ENCODE results near the gene ROBO2.

ROBO2 gene

DNA sequence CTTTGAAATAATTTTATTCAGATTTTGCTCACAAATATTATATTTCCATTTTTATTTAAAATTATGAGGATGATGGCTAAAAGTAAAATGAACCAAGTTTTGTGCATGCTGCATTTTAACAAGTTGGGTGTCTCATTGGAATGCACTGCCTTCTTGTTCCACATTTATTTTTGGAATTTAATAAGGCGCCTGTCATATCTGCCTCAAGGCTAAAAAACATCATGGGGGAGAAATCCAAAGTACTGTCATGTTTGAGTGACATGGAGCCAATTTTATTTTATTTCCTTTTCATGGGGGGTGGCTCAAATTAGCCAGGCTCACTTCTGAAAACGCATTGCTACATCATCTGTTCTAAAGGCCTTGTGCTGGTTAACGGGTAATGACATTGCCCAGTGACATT, 205.1 kb downstream of the ROBO2 start:
- H3K27ac ChIP-seq, result no peak overlapping the region
- no peak for DNase-seq (ENCODE audit: low read depth, low spot score)

DNA sequence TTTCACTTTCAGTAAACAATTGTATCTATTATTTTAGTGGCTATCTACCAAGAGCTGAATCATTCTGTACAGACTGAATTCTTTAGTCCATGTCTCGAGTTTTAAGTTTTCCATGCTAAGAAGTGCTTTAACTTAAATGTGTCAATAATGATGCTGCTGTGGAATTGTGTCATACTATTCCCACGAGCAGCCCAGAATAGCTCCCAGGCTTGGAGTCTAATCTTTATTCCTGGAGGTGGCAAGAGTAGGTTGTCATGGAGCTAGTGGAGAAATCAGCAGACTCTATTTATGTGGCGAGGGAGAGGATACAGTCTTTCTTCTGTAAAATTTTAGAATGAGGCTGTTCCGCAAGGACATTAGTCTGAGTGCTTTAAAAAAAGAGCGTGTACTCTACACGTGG, 207.2 kb downstream of the ROBO2 start:
- no peak overlapping the region for H3K27ac ChIP-seq
- DNase-seq (ENCODE audit: low read depth, low spot score), result no peak

DNA sequence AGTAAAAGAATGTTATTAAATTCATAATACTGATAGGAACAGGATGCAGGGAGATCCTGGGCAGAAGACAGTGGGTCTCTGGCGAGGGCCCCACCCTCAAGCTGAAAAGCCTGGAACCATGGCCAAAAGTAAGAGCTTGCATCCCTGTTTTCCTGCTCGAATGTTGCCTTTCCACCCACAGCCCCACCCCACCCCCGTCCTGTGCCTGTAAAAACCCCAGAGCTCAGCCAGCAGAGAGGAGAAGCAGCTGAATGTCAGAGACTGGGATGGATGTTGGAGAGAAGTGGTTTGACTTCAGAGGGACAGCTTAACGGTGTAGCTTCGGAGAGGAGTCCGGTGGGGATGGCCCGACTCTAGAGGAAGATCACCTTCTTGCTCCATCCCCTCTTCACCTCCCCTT, 207.9 kb downstream of the ROBO2 start:
- H3K27ac ChIP-seq, result no peak overlapping the region

DNA sequence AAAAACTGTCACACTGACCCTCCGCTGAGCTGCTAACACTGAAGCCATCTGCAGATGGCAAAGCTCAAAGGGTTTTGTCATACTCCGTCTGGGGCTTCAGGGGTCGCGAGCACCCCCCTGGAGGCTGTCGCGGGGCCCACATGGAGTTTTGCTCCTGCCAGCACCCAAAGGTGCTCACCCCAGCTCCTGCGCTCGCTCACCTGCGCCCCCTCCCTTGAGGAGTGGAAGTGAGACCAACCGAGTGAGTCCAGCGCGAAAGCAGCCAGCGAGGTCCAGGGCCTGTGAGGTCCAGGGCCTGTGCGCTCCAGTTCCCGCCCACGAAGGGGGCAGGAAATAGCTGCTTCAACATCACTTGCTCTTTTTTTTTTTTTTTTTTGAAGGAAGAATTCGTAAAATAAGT, 208.5 kb downstream of the ROBO2 start:
- DNase-seq (ENCODE audit: low read depth, low spot score), result no peak
- H3K27ac ChIP-seq, result no peak overlapping the region

More for the DNA sequence above, 207.9 kb downstream of the ROBO2 start:
- DNase-seq (ENCODE audit: low read depth, low spot score), result no peak

DNA sequence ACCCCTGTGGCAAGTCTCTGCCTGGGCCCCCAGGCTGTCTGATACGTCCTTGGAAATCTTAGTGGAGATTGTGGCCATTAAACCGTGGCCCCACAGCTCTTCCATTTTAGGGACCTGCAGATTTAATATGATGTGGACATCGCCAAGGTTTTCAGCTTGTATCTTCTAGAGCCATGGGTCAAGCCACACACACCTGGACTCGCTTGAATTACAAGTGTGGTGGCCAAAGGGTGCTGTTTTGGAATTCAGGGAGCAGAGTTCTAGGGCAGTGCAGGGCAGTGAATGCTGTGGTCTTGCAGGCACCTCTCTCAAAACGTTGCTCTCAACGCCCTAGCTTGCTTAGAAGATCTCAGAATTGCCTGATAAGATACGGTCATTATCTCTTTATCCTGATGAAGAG, 211.2 kb downstream of the ROBO2 start:
- H3K27ac ChIP-seq, result no peak overlapping the region
- DNase-seq (ENCODE audit: low read depth, low spot score), result no peak

DNA sequence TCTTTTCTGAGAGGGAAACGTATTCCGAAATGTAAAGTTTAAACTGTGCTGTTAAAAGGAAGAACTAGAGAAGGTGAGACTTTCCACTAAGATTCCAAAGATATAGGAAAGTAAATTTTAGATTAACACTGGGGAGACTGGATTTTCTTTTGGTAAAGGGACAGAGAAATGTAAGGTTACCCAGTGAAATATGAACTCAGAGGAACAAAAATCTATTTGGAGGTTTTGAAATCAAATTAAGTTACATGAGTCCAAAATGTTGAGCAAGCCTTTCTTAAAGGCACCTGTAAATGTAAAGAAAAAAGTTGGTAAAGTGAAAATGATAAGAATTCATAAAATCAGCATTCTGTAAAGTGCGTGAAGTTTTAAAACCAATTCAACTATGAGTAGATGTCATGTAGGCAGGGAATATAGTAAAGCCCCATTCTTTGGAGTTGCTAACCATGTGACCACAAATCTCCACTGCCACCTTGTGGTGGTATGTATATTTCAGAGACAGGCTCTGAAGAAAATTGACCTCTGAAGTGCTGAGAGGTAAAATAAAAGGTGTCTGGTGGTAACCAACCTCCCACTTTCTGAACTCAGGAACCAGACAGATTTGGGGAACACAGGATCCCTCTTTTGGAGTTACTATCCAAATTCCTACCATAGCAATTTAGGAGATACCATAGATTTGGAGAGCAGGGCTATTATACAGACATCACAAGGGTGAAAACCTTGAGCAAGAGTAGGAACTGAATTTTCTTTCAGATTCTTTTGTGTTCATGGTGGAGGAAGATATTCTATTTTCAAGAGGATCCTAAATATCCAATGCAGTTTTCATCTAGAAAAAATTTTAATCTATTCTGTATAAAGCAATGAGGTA, 215.3 kb downstream of the ROBO2 start:
- no peak for DNase-seq (ENCODE audit: low read depth, low spot score)
- no peak overlapping the region for H3K27ac ChIP-seq

DNA sequence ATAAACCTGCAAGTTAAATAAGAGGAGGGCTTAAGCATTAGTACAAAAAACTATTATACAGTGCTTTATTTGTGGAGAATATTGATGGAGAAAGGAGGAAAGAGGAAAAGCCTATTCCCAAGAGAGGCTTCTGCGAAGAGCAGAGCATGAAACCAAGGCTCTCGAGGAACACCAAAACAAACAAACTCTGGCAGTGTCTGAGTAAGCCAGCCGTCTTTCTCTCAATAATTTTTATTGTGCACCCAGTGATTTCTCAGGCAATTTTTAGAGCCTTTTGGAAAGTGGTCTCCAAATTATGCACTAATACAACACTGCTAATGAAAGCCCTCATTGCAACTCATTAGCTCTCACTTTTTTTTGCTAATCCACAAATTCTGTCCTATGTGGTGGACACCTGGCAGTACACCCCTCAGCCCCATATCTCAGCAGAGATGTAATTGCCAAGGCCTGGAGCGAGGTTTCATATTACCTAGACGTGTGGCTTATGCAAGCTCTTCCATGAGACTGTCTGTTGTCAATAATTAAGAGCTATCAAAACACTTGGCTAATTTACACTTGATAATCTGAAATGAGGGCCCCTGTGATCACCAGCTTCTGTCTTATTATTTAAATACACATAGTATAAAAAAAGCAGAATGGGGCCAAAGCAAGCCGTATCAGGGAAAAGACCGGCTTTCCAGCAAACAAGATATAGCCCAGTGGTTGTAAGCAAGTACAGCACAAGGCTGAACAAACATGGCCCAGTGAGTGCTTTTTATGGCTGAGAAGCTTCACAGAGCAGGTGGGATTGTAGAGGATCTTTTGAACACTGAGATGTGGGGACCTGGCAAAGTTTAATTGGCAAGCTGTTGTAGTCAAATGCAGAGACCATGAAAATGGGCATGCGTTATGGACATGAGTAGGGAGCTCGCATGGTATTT, 216.9 kb downstream of the ROBO2 start:
- DNase-seq (ENCODE audit: low read depth, low spot score), result no peak

DNA sequence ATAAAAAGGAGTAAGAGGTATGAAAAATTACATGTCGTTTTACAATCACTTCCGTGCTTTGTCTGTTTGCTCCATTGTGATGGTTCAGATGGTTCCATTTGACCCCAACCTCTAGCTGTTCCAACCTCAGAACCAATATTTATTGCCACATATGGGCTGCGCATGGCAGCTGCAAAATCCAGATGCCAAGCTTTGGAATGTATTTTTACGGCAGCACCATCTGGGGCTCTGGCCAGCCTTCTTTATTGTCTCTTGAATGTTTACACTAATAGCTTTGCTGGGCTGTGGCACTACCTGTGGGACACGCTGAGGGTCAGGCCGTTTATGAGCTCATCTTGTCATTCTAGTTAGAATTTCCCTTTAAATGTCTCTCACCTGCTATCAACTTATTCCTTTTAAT, 219.8 kb downstream of the ROBO2 start:
- no peak overlapping the region for H3K27ac ChIP-seq
- no peak for DNase-seq (ENCODE audit: low read depth, low spot score)

More for the DNA sequence above, 216.9 kb downstream of the ROBO2 start:
- H3K27ac ChIP-seq, result no peak overlapping the region

DNA sequence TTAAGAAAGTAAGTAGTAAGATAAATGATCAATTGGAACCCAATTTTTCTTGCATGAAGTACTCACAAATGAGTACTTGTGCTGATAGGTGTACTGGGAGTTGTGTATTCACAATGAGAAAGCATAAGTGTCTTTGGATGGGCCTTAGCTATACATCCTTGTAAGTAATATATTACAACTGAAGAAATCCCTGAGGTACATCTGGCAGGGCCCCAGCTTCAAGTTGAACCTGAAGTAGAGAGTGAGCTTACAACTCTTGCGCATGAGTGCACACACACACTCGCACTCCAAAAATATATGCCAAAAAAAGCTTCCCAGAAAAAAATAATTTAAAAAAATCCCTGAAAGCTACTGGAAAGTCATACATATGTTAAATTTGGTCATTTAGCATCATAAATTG, 222.5 kb downstream of the ROBO2 start:
- no peak for DNase-seq (ENCODE audit: low read depth, low spot score)
- H3K27ac ChIP-seq, result no peak overlapping the region

DNA sequence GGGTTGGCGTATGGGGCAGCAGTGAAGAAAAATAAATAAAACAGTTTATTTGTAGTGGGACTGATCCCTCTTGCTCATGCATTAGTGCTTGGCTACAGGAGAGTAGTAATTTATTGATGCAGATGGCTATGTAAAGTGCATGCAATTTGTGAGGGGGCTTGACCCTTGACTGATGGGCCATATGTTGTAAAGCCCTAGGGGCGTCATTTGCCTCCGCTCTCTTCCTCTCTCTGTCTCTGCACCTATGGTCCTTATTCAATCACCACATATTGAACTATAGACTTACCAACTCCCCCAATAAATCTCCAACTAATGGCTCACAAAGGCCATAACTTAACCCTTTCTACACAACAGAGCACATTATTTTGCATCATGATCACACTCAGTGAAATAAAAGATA, 227.7 kb downstream of the ROBO2 start:
- no peak for DNase-seq (ENCODE audit: low read depth, low spot score)
- no peak overlapping the region for H3K27ac ChIP-seq

DNA sequence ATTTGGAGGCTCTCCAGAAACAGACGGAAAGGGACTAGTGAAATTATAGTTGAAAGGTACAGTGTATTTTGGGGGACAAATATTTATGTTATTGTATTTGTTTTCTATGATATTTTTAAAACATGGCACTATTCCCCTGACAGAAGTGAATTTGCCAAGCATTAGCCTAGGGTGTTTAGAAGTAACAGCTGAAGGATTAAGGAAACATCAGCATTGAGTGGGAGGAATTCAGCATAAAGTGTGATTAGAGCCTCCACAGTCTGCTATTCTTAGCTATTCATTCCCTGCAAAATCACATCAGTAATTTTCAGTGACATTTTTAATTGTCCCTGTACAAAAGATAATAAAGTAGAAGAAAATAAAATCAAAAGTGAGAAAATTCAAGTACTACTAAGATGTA, 231.4 kb downstream of the ROBO2 start:
- no peak for DNase-seq (ENCODE audit: low read depth, low spot score)
- no peak overlapping the region for H3K27ac ChIP-seq

DNA sequence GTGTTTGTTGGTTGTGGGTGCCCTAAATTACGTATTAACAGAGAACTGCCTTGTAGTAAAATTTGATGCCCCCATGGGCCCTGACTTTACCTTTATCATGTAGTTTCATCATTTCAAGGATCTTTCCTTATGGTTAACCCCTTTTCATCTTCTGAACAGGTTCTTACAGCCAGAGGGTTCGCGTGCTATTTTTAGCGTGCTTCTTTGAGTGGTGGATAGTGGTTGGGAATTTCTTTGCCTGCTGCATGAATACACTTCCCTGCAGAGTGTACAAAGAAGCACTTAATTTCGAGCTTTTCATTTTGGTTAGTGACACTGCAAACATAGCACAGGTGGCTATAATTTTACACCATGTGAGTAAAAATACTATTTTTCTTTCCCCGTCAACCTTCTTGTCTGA, 231.8 kb downstream of the ROBO2 start:
- DNase-seq (ENCODE audit: low read depth, low spot score), result no peak

DNA sequence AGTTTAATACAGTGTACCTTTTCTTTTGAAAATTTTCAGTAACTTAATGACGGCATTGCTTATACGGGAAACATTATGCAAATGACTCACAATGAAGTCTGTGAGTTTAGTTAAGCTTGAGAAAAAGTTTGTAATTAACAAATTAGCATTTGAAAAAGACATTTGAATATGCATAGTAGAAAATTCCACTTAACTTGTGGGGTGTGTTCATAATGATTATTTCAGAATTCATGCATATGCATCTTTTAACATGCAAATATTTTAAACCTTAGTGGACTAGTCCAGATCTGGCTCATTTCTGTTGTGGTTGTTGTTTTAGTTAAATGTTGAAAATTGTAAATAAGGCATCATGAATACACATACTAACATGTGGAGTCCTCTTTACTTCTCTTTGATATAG, 239.4 kb downstream of the ROBO2 start:
- H3K27ac ChIP-seq, result no peak overlapping the region

More for the DNA sequence above, 231.8 kb downstream of the ROBO2 start:
- H3K27ac ChIP-seq, result no peak overlapping the region

DNA sequence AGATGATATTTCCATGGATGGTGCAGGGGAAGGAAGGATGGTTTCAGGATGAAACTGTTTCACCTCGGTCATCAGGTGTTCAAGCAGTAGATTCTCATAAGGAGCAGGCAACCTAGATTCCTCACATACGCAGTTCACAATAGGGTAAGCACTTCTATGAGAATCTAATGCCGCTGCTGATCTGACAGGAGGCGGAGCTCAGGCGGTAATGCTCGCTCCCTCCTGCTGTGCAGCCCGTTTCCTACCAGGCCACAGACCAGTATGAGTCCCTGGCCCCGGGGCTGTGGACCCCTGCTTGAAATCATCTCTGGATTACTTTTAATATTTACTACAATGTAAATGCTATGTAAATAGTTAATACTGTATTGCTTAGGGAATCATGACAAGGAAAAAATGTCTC, 241.8 kb downstream of the ROBO2 start:
- no peak for DNase-seq (ENCODE audit: low read depth, low spot score)

More for the DNA sequence above, 239.4 kb downstream of the ROBO2 start:
- DNase-seq (ENCODE audit: low read depth, low spot score), result no peak

DNA sequence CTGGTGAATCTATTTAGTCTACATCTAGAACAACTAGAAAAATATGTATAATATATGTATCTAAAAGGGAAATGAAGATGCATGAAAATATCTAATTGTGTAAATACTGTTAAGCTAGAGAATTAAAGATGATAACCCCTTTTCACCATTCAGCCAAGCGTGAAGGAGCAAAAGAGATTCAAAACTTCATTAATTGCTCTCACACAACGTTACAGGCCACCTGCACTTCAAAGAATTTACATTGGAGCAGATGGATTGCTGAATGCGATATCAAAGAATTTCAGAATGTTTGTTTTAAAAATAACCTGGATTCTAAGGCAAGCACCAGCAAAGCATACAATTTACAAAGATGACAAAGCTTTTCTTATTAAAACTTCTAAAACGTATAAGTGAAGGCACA, 243.2 kb downstream of the ROBO2 start:
- H3K27ac ChIP-seq, result no peak overlapping the region
- DNase-seq (ENCODE audit: low read depth, low spot score), result no peak

More for the DNA sequence above, 241.8 kb downstream of the ROBO2 start:
- H3K27ac ChIP-seq, result no peak overlapping the region

DNA sequence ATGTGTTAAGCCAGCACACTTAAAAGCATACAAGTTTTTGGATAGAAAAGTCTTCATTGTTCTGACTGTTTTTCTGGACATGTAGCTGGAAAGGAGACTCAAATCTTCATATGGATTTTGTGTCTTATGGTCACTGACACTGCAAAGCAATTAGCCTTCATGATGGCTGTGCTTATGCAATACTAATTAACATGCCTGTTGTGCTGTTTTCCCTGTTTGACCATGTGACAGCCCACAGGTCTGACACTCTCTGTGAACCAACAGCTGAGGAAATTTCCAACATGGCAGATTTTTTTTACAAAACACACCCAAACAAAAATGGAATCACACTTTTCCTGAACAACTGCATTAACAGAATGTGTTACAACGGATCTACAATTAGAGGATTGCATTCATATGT, 248.4 kb downstream of the ROBO2 start:
- no peak overlapping the region for H3K27ac ChIP-seq
- no peak for DNase-seq (ENCODE audit: low read depth, low spot score)

DNA sequence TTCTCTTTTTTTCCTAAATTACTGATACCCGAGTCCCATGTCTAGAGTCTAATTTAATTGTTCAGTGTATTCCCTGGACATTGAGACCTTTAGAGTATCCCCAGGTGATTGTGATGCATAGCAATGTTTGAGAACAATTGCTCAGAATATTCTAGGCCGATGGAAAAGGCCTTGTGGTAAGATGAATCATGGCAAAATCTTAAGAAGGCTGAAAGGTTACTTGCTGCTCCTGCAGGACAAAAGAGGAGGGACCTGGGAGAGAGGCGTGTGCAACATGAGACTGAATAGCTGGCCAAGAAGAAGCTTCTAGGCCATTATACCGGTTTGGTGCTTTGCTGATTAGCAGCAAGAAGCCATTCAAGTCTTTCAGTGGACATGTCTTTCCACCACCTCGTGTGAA, 256.6 kb downstream of the ROBO2 start:
- no peak overlapping the region for H3K27ac ChIP-seq
- DNase-seq (ENCODE audit: low read depth, low spot score), result no peak

DNA sequence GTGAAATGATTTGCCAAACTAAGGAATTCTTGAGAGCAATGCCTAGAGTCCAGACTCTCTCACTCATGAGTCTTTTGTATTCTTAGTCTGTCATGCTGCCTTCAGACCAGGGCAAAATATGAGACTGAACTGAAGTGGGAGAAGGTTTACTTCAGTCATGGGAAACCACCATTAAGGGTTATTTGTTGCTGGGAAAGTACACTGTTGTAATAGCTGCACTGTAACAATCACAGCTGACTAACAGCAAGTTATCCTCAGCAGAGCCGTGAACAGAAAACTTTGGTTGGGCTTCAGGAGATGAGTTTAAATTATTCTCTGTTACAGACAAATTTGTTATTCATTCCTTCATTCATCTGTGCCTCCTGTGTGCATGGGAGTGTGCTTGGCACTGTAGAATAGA, 258.5 kb downstream of the ROBO2 start:
- no peak for DNase-seq (ENCODE audit: low read depth, low spot score)
- H3K27ac ChIP-seq, result no peak overlapping the region

DNA sequence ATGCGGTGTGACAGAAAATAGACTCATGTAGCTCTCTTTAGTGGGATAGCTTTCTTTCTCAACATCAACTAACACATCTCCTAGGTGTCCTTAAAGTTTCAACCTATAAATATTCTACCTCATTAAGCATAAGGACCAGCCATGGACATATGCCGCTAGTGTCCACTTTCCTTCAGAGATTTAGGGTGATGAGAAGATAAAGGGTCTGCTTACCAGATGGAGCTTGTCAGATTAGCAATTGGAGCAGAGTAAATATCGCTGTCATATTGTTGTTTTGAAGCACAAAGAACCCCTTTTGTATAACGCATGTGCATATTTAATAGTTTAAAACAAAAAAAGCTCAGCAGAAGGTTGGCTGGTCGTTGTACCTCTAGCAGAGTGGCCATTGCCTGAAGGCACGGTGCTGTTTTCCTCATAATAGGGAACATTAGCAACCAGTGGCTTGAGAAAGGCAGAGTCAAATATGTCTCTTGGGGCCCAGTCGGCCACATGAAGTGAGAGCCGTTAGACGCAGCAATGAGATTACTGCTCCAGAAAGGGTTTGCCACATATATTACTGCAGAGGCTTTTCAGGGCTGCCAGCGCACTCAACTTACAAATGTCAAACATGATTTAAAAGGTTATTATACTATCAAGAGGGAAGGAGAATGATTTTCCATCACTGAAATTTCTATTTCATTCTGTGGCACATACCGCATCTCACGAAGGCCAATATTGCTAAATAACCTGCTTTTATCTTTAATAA, 264.2 kb downstream of the ROBO2 start:
- no peak for DNase-seq (ENCODE audit: low read depth, low spot score)

DNA sequence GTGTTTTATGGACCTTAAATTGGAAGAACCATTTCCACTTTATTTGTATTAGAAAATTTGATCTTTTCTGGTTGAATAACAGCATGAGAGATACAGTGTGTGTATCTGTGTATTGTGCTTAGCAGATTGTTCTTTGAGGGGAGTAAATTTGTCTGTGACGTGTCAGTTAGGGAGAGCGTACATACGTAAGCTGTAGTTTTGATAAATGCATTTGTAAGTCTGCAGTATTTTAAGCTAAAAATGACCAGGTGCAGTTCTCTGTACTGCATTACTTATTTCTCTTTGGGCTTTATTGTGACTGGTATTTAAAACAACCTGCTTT, 264.8 kb downstream of the ROBO2 start:
- DNase-seq (ENCODE audit: low read depth, low spot score), result no peak
- no peak overlapping the region for H3K27ac ChIP-seq

More for the DNA sequence above, 264.2 kb downstream of the ROBO2 start:
- no peak overlapping the region for H3K27ac ChIP-seq

DNA sequence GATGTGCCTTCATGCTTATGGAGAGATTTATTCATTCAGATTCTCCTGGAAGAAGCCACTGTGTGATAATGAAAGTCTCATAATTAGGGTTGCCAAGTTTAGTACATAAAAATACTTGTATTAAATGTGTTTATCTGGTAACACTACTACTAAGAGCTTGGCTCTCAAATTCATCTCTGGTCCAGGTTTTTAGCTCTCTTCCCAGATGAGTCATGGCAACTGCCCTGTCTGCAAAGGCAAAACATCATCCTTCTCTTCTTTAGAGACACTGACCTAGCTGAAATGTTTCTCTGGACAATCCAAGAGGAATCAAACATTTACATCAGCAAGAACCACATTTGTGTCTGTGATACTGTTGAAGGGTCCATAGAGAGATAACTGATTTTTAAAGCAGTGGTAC, 269.6 kb downstream of the ROBO2 start:
- DNase-seq (ENCODE audit: low read depth, low spot score), result no peak
- H3K27ac ChIP-seq, result no peak overlapping the region
